HG02571 (cell line): ENCODE data around the gene AAR2.

Source experiments
- ATAC-seq: cut with Tn5 transposase; IDR thresholded peaks from one replicate; pipeline ENCODE4 v1.9.1; 2021; ENCODE audit warnings: mild to moderate bottlenecking, moderate library complexity; ENCODE audit not compliant: unreplicated experiment

The AAR2 gene

DNA sequence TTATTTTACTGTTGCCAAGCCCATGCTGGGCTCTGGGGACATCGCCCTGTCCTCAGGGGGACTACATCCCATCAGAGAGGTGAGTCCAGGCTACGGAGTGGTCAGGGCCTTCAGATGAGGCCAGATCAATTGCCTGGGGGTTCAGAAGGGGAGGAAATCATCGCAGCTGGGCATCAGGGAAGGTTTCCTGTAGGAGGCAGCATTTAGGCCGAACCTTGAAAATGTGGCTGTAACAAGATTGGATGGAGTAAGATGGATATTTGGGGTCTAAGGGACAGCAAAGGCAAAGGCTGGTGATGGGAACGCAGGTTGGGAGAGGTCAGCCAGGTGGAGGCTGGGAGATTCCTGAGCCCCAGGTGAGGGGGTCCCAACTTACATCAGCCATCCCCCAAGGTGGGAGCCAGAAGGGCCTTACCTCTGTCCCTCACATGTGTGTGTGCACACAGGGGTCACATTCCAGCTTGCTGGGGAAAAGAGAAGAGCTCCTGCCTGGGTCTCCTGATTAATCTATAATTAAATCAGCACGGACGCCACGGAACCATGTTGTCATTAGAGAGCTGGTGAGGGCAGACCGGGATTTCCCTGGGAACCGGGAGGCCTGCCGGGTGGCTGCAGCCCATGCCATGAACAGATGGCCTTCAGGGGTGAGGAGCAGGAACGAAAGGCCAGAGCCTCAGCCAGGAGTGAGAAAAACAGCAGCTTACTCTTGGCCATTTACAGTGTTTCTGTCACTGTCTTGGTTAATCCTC lies 39.3 kb downstream of the AAR2 start:
- ATAC-seq: no peak

- ATAC-seq: no peak
Observed at GRCh38 chr20:36277546-36277945, 41.3 kb downstream of the AAR2 start.

GRCh38 chr20:36279362-36279761 lies 43.1 kb downstream of the AAR2 start:
- ATAC-seq: no peak

- no peak for ATAC-seq
Observed at GRCh38 chr20:36279776-36280175, 43.5 kb downstream of the AAR2 start.

DNA sequence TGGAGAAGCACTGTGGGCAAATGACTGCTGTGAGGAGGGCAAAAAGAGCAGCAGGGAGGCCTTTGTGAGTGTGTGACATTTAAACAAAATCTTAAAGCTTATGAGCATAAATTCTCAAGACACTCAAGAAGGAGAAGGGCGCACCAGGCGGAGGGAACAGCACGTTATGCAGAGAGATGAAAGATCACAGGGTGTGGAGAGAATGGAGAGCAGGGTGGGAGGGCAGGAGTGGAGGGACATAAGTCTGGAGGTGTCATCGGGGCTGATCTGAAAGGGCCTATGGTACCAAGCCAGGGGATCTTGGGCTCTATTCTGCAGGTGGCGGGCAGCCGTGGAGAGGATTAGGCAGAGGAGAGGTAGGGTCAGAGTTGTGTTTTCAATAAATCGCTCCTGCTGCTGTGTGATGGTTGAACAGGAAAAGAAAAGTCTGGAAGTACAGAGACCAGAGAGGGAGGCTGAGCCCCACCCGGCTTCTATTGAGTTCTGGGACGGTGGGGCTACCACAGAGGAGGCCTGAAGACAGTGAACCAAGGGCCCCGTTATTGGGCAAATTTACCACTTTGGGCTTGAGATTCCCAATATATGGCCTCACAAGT lies 45.6 kb downstream of the AAR2 start:
- ATAC-seq: no peak

DNA sequence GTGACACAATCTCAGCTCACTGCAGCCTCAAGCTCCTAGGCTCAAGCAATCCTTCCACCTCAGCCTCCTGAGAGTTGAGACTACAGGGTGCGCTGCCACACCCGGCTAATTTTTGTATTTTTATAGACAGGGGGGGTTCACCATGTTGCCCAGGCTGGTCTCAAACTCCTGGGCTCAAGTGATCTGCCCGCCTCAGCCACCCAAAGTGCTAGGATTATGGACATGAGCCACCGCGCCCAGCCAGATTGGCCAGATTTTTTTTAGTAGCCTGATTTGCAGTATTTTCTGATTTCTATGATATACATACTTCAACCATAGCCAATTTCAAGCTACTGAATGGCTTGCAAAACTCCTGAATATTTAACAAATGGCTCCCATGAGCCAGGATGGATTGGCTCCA lies 48.5 kb downstream of the AAR2 start:
- no peak for ATAC-seq

DNA sequence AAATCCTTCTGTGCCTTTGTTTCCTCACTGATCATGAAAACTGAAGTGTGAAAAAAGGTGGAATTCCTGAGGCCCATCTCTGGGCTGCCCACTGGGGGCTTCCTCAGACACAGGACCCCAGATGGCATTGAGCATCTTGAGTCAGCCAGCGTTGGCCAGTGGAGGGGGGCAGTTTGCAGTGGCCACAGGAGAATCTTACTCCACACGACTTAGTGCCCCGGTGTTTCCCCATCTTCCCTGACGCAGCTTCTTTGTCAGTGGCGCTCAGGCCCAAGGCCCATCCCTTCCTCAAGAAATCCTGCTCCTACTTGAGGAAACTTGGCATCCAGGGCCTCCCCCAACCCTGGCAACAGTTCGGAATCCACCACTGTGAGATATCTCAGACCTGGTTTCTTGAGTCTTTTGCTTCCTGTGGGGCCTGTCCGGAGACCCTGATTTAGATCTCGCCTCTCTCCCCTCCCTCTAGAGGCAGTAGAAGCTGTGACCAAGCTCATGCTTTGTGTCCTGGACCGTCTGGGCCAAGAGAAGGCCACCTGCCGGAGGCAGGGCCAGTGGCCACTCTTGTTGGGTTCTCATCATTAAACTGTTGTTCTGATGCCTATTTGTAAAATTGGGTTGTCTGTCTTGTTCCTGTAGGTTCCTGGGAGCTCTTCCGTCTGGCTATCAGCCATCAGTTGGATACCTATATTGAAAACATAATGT lies 49.6 kb downstream of the AAR2 start:
- no peak for ATAC-seq

- no peak for ATAC-seq
Observed at GRCh38 chr20:36297656-36298055, 61.4 kb downstream of the AAR2 start.

- no peak for ATAC-seq
Observed at GRCh38 chr20:36298061-36298460, 61.8 kb downstream of the AAR2 start.

DNA sequence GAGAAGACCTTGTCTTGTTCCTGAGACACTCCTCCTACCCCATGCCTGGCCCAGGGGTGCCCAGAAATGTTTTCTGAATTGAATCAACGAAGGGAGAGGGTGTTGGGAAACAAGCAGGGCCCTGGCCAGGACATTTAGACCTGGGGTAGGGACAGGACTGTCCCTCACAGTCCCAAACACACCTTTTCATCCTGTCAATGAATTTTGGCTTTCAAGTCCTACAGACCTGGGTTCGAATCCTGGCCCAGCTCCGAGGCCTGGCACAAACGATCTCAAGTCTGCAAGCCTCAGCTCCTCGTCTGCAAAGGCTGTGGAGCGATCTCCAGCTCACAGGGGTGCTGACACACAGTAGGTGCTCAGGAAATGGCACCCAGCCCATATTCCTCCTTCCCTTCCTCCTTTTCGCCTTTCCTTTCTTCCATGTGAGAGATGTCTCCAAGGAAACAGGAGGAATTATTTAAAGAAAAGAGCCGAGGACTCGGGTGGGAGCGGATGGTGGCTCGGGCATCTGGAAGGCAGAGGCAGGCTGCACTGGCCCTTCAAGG lies 62.6 kb downstream of the AAR2 start:
- no peak for ATAC-seq

GRCh38 chr20:36299459-36299858 lies 63.2 kb downstream of the AAR2 start:
- ATAC-seq: no peak

GRCh38 chr20:36301359-36302119 lies 65.3 kb downstream of the AAR2 start:
- no peak for ATAC-seq

- no peak for ATAC-seq
Observed at GRCh38 chr20:36303020-36303595, 66.8 kb downstream of the AAR2 start.

- ATAC-seq: no peak
Observed at GRCh38 chr20:36303831-36304230, 67.6 kb downstream of the AAR2 start.

GRCh38 chr20:36304786-36305495 lies 68.7 kb downstream of the AAR2 start:
- ATAC-seq: no peak

DNA sequence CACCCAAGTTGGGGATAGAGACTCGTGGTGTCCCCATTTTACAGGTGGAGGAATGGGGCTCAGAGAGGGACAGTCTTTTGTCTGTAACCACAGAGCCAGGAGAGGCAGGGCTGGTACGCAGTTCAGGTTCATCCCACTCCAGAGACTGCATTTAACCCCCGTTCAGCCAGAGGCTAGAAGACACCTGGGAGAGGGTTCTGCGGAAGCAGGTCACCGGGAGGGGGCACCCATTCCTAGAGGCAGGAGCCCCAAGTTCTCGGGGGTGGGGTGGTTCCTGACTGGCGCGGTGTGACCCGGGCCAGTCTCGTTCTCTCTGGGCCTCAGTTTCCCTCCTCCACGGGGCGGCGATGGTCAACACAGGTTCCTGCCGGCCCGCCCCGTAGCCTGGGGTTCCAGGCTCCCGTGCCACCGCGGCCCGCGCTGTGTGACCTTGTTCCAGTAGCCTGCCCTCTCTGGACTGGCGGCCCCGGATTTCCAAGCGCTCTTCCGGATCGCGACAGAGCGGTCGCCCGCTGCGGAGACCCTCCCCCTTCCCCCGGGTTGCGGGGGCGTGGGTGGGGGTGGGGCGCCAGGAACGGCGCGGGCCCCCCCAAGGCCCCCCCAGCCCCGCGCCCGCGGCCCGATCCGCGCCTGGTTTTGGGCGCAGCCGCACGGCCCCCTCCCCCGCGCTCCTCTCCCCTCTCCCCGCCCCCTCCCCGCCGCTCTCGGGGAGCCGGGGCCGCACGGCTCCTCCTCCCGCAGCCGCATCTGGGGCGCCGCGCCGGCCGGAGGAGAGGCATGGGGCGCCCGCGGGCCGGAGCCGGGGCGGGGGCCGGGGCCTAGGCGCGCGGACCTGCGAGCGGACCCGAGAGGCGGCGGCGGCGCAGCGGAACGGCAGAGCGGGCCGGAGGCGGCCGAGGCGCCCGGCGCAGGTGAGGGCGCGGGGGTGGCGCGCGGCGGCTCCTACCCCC lies 69.6 kb downstream of the AAR2 start, which contains the start of gene DLGAP4:
TSS of gene DLGAP4 (plus strand) at position 738 of the 950 bp plus-strand sequence. CDS start 125,379 bp downstream, outside the sequence.
- ATAC-seq: no peak
